Hepatocyte (in vitro differentiated cells): ENCODE measurements around the gene RPL18. TPM values are rescaled to one million over a fixed set of nuclear protein-coding genes. Genes with fewer than 3 reads are reported as not detected.

Source experiments
- DNase-seq: peaks from one replicate; pipeline ENCODE4 v3.0.0-alpha.2; 2016; ENCODE audit warnings: low spot score
- H2AFZ ChIP-seq: fragments of 200-600 bp; sonication (generic); 2 replicates; pipeline ENCODE4 v1.6.0; 2016; ENCODE audit warnings: antibody characterized with exemption, mild to moderate bottlenecking
- H3K27ac ChIP-seq: fragments of 200-600 bp; sonication (generic); 2 replicates; pipeline ENCODE4 v1.5.1; 2016; ENCODE audit warnings: mild to moderate bottlenecking
- H3K27me3 ChIP-seq: fragments of 200-600 bp; sonication (generic); 2 replicates; pipeline ENCODE4 v1.6.1; 2016
- H3K36me3 ChIP-seq: fragments of 200-600 bp; sonication (generic); replicated peaks from 2 replicates; pipeline ENCODE4 v1.5.1; 2016; ENCODE audit warnings: low read depth; ENCODE audit not compliant: insufficient read depth
- H3K4me1 ChIP-seq: fragments of 200-600 bp; sonication (generic); 2 replicates; pipeline ENCODE4 v1.5.1; 2016; ENCODE audit warnings: mild to moderate bottlenecking, moderate library complexity; ENCODE audit not compliant: insufficient read depth
- H3K4me2 ChIP-seq: fragments of 200-600 bp; sonication (generic); 2 replicates; pipeline ENCODE4 v1.6.0; 2016
- H3K4me3 ChIP-seq: fragments of 200-600 bp; sonication (generic); 2 replicates; pipeline ENCODE4 v1.5.1; 2016; ENCODE audit warnings: mild to moderate bottlenecking
- H3K79me2 ChIP-seq: fragments of 200-600 bp; sonication (generic); 2 replicates; pipeline ENCODE4 v1.6.0; 2017; ENCODE audit warnings: mild to moderate bottlenecking
- H3K9me2 ChIP-seq: fragments of 200-600 bp; sonication (generic); replicated peaks from 2 replicates; pipeline ENCODE4 v1.6.0; 2017; ENCODE audit warnings: mild to moderate bottlenecking; ENCODE audit not compliant: insufficient read depth
- H3K9me3 ChIP-seq: fragments of 200-600 bp; sonication (generic); 2 replicates; pipeline ENCODE4 v1.5.1; 2016; ENCODE audit warnings: low read depth, mild to moderate bottlenecking
- H4K20me1 ChIP-seq: fragments of 200-600 bp; sonication (generic); 2 replicates; pipeline ENCODE4 v1.6.0; 2016; ENCODE audit warnings: mild to moderate bottlenecking; ENCODE audit not compliant: insufficient read depth, poor library complexity, severe bottlenecking
- EZH2 ChIP-seq: fragments of 200-600 bp; sonication (generic); IDR thresholded peaks from 2 replicates; pipeline ENCODE4 v1.6.1; 2016; ENCODE audit warnings: antibody characterized with exemption, mild to moderate bottlenecking, borderline replicate concordance
- EZH2phosphoT487 ChIP-seq: fragments of 200-600 bp; sonication (generic); IDR thresholded peaks from one replicate; pipeline ENCODE4 v1.6.1; 2018; ENCODE audit warnings: antibody characterized with exemption, mild to moderate bottlenecking, low read depth, moderate library complexity; ENCODE audit not compliant: unreplicated experiment, severe bottlenecking
- WGBS: methylation state at CpG from one replicate; pipeline ENCODE4 v1.1.6; 2016; ENCODE audit warnings: low lambda C conversion rate; ENCODE audit errors: missing lambda C conversion rate; 5-methylcytosine and 5-hydroxymethylcytosine counted together
- polyA plus RNA-seq: library from polyadenylated mRNA; unstranded; fragments of >200 nt; fragmentation: Nextera tagmentation; extraction: Ambion mirVana; gene quantifications from 2 replicates; pipeline ENCODE4 v1.2.1, GENCODE V29; 2016
- total RNA-seq: library from RNA; depleted of rRNA; stranded (reverse); fragments of >200 nt; gene quantifications from 2 replicates; pipeline ENCODE4 v1.2.3, GENCODE V29; 2014
- TF ChIP-seq, protein P1 (sequence below): fragments of 200-600 bp; sonication (generic); IDR thresholded peaks from 2 replicates; pipeline ENCODE4 v1.5.1; 2016; ENCODE audit warnings: antibody characterized with exemption, mild to moderate bottlenecking; ENCODE audit not compliant: poor library complexity

Gene RPL18
- total and polyA plus RNA-seq, 2 experiments from 2014 or later: 623 to 1,372 TPM

DNA sequence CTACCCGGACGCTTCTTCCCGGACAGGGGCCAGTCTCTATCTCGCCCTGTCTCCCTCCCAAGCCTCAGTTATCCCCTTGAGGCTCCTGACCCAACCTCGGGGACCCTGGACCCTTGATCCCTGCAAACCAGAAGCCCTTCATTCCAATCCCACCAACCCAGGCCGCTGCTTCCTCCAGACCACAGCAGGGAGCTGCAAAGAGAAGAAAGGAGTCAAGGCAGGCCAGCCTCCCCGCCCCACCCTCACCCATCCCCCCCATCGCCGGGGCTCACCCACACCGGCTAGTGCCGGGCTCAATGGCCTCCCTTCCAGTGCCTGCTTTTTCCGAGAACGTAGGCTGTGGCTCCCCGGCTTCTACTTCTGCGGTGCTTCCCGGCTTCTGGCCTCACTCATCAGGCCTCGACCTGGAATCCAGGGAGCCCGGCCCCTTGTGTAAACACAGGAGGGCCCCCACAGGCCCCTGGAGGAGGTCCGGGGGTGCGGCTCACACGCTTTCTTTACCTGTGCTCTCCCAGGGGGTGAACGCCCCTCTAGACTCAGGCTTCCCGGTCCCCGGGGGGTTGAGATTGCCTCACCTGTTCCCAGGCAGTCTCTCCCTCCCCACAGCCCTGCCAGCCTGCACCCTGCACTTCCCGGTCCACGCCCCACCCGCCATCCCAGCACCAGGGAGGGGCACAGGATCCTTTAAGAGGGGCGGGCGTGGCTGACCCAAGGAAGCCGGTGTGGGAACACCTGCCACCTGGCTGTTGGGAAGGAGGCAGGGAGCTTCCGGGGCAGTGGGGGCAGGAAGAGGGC, 4.3 kb downstream of the RPL18 start, which contains the start of gene FAM83E:
TSS of gene FAM83E (minus strand) at position 641 of the 795 bp plus-strand sequence. CDS start 1,704 bp downstream, outside the sequence.
- H3K9me2 ChIP-seq: no peaks in the 10 kb centered on the region
- no peaks in the 10 kb centered on the region for H3K36me3 ChIP-seq
- no peak within 1 kb of the TSS for H3K4me3 ChIP-seq
- DNase-seq: peak; percentile 91
- peaks cover 29% of the 10 kb centered on the region for H3K4me1 ChIP-seq
- peak within 1 kb of the TSS; percentile 86 for H3K27ac ChIP-seq
- H4K20me1 ChIP-seq: peaks cover 34% of the 10 kb centered on the region
- peak within 1 kb of the TSS; percentile 99 for H3K4me2 ChIP-seq
- no peak within 1 kb of the TSS for H2AFZ ChIP-seq
- no peaks in the 10 kb centered on the region for H3K27me3 ChIP-seq
- H3K9me3 ChIP-seq: no peaks in the 10 kb centered on the region
- 55% methylated on average over 25 of the region's 31 CpGs for WGBS
- TF ChIP-seq, protein P1, sequence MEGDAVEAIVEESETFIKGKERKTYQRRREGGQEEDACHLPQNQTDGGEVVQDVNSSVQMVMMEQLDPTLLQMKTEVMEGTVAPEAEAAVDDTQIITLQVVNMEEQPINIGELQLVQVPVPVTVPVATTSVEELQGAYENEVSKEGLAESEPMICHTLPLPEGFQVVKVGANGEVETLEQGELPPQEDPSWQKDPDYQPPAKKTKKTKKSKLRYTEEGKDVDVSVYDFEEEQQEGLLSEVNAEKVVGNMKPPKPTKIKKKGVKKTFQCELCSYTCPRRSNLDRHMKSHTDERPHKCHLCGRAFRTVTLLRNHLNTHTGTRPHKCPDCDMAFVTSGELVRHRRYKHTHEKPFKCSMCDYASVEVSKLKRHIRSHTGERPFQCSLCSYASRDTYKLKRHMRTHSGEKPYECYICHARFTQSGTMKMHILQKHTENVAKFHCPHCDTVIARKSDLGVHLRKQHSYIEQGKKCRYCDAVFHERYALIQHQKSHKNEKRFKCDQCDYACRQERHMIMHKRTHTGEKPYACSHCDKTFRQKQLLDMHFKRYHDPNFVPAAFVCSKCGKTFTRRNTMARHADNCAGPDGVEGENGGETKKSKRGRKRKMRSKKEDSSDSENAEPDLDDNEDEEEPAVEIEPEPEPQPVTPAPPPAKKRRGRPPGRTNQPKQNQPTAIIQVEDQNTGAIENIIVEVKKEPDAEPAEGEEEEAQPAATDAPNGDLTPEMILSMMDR: no peak
- TF ChIP-seq EZH2 (no peak), EZH2phosphoT487 (no peak)
- H3K79me2 ChIP-seq: peaks cover 38% of the 10 kb centered on the region

DNA sequence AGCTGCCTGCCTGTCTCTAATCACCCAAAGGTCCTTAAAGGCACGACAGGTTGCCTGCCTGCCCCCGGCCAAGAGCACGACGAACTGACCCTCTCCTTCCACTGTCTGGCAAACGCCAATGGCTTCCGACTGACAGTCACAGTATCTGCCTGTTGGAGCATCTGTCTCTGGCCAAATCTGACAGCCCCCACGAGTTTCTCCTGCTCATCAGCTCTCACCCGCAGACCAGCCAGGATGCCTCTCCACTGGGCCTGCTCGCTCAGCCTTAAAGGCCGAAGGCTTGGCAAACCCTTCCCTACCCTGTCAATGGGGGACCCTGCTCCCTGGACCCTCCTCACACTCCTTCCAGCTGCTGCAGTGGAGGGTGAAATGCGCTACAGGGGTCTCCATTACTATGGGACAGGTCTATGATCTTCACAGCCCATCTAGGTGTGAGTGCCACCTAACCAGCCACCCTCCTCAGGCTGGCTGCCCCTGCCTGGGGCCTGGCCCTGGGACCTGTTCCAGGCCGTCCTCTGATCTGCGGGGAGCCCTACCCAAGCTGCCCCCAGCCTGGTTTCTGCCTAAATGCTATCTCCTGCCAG, 5.0 kb downstream of the RPL18 start:
- 79% methylated on average over 13 of the region's 13 CpGs for WGBS
- H3K27ac ChIP-seq: peak overlapping the region; percentile 86

DNA sequence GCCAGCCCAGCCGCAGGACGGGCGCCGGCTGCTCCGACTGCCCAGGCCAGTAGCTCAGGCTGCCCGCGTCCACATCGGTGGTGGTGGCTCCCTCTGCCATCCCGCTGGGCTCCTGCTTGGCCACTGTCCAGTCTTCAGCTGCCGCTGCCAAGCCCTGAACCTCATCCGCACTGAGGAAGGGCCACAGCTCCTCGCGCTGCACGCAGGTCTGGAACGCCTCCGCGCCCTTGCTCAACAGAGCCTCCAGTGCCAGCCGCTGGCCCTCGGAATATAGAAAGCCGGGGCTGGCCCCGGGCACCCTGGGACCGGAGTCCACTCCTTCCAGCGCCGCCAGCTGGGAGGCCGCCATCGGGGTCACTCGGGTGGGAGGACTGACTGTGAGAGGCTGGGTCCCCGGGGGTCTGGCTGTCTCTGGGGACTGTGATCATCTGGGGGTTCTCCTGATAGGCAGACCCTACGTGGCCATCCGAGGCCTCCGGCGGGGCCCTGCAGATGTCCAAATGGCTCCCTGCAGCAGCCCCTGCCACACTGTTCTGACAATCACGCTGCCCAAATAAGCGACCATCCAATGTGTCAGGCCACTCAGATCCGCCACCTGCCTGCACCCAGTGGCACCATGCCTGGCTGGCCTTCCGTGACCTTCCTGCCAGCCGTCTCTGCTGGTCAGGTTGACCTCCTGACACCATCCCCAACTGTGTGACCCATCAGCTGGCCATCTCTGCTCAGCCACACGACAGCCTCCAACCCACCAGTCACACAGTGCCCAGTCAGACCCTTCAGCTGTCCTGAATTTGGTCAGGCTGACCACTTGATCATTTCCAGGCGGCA, 5.7 kb downstream of the RPL18 start:
- H3K79me2 ChIP-seq: peaks cover 32% of the 10 kb centered on the region
- no peaks in the 10 kb centered on the region for H3K9me3 ChIP-seq
- H3K4me2 ChIP-seq: peak overlapping the region; percentile 75
- H3K4me1 ChIP-seq: peaks cover 29% of the 10 kb centered on the region
- H2AFZ ChIP-seq: no peak overlapping the region
- peak overlapping the region; percentile 86 for H3K27ac ChIP-seq
- H3K36me3 ChIP-seq: no peaks in the 10 kb centered on the region
- no peaks in the 10 kb centered on the region for H3K9me2 ChIP-seq
- no peak for DNase-seq
- TF ChIP-seq, protein P1: no peak
- no peak for TF ChIP-seq EZH2
- TF ChIP-seq EZH2phosphoT487: no peak
- no peak overlapping the region for H3K4me3 ChIP-seq
- peaks cover 31% of the 10 kb centered on the region for H4K20me1 ChIP-seq
- 92% methylated on average over 37 of the region's 39 CpGs for WGBS
- H3K27me3 ChIP-seq: no peaks in the 10 kb centered on the region

More for the DNA sequence above, 5.0 kb downstream of the RPL18 start:
- TF ChIP-seq EZH2 (no peak), EZH2phosphoT487 (no peak)
- TF ChIP-seq, protein P1: no peak
- Histone ChIP-seq H3K4me1 (peaks cover 29% of the 10 kb centered on the region), H2AFZ (no peak overlapping the region), H3K9me2 (no peaks in the 10 kb centered on the region), H3K4me2 (peak overlapping the region; percentile 75), H3K4me3 (no peak overlapping the region), H3K27me3 (no peaks in the 10 kb centered on the region), H3K9me3 (no peaks in the 10 kb centered on the region), H3K79me2 (peaks cover 38% of the 10 kb centered on the region), H3K36me3 (no peaks in the 10 kb centered on the region), H4K20me1 (peaks cover 34% of the 10 kb centered on the region)
- no peak for DNase-seq
